HG03103 (cell line): ENCODE measurements around the gene CLDN14.

Source experiments
- ATAC-seq: cut with Tn5 transposase; IDR thresholded peaks from one replicate; pipeline ENCODE4 v1.9.1; 2021; ENCODE audit warnings: low read depth; ENCODE audit not compliant: unreplicated experiment

The CLDN14 gene

GRCh38 chr21:36479415-36480402, at the start of gene CLDN14:
Gene CLDN14, minus strand, starts transcription at chr21:36480122. Its CDS starts 18,427 bp downstream, at chr21:36461695.
- ATAC-seq, result no peak

- no peak for ATAC-seq
Observed at GRCh38 chr21:36528716-36529115, 48.8 kb upstream of the CLDN14 start.

- no peak for ATAC-seq
Observed at GRCh38 chr21:36527317-36527716, 47.4 kb upstream of the CLDN14 start.

GRCh38 chr21:36526104-36526503, 46.2 kb upstream of the CLDN14 start:
- no peak for ATAC-seq

GRCh38 chr21:36524477-36524876, 44.6 kb upstream of the CLDN14 start:
- no peak for ATAC-seq

- no peak for ATAC-seq
Observed at GRCh38 chr21:36522219-36522808, 42.4 kb upstream of the CLDN14 start.

GRCh38 chr21:36518883-36519492, 39.1 kb upstream of the CLDN14 start:
- no peak for ATAC-seq

- no peak for ATAC-seq
Observed at GRCh38 chr21:36517366-36518075, 37.6 kb upstream of the CLDN14 start.

- no peak for ATAC-seq
Observed at GRCh38 chr21:36516281-36516680, 36.4 kb upstream of the CLDN14 start.

GRCh38 chr21:36513430-36513829, 33.5 kb upstream of the CLDN14 start:
- ATAC-seq, result no peak

- ATAC-seq, result no peak
Observed at GRCh38 chr21:36512971-36513370, 33.0 kb upstream of the CLDN14 start.

GRCh38 chr21:36511484-36512220, 31.7 kb upstream of the CLDN14 start:
- no peak for ATAC-seq

GRCh38 chr21:36510911-36511310, 31.0 kb upstream of the CLDN14 start:
- ATAC-seq, result no peak

GRCh38 chr21:36509973-36510664, 30.2 kb upstream of the CLDN14 start:
- ATAC-seq, result no peak

- no peak for ATAC-seq
Observed at GRCh38 chr21:36508948-36509347, 29.0 kb upstream of the CLDN14 start.

- no peak for ATAC-seq
Observed at GRCh38 chr21:36507397-36508018, 27.6 kb upstream of the CLDN14 start.

GRCh38 chr21:36506482-36506881, 26.6 kb upstream of the CLDN14 start:
- no peak for ATAC-seq

GRCh38 chr21:36504067-36505058, 24.4 kb upstream of the CLDN14 start:
- ATAC-seq, result no peak
